HG03520 (cell line): Measurements from ENCODE around the gene LPA.
A peak's percentile ranks its signal among the peaks of the same experiment; 100 is the strongest.
"Not testable (repeated sequence)": the region's sequence is repeated elsewhere in the genome, so short reads cannot be mapped to it uniquely, and the experiment has no call there.

Source experiments
- ATAC-seq: cut with Tn5 transposase; IDR thresholded peaks from one replicate; pipeline ENCODE4 v1.9.1; 2021; ENCODE audit warnings: mild to moderate bottlenecking, moderate library complexity; ENCODE audit not compliant: unreplicated experiment

LPA gene

DNA sequence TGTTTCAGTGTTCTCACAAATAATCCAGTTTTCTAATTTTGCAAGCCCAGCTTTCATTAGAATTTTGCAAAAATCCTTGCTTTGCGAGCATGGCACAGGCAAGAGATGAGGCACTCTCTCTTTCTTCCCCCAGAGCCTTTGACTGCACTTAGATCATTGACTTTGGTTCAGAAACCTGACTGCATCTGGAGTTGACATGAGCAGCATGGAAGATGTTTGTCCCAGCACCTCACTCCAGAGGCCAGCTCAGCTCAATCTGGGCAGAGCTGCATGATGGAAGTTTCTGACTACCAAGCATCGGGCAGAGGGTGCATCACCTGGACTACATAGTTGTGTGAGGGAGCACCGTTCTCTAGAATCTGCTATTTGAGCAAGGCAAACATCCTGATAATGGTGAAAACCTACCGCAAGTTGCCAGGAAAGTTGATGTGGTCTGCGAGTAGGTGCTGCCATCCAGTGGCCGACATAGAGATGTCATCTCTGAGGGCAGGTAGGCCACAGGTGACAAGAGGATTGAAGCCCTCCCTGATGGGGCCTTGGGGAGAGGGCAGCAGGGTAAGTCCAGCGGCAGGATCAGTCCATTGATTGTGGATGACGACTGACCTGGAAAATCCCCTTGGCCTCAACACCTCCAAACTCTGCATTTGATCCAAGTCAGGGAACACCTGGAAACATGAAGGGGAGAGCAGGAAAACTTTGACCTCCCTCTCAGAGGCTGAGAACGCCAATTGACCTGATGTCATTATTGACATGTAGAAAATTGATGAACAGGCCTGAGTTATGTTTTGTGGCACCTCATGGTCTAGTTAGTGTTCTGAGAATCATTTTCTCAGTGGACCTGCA lies 3.8 kb upstream of the LPA start:
- ATAC-seq = peak; percentile 82

DNA sequence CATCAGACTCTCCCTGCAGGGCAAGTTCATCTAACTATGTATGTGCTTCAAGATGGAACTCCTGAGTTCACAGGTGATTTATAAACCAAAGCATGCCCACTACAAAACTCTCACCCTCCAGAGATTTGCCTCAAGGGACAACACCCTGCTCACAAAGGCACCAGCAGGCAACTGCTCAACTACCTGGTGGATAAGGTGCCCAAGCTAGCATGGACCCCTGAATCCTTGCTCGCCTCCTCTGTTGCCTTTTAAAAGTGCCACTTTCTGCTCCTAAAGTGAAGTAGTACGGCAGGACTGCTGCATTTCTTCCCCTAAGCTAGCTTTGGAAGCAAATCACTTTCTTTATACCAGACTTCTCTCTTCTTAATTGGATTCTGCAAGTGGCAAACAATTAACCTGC lies 1.2 kb downstream of the LPA start:
- ATAC-seq = no peak

DNA sequence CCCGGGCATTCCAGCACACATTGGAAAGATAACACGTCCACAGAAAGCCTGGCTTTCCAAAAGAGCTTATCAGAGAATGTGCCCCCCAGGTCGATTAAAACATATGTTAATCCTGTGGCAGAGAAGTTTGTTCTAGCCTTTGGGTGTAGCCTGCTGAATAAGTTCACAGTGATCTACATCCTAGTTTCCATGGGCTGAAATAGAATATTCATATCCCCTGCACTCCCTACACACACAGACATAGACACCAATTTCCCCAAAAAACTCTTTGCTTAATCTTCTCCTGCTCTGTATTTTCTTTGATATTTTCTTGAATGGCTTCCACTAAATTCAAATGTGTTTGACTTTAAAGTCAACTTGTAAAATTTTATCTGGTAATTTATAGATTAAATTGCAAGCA lies 1.6 kb downstream of the LPA start:
- no peak for ATAC-seq

DNA sequence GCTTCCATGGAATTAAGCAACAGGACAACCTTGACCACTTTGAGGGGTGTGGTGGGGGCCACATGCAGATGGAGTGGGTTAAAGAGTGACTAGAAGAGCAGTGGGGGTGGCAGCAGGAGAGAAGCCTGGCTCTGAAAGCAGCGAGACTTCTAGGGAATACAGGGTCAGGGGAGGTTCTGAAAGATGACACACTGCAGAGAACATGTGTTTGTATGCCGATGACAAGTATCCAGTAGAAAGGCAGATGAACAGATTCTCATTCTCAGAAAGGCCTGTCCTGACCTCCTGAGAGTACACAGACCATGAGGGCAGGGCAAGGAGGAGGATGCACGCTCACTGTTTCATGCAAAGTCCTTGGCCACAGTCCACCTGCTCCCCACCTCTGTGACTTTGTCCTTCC lies 2.9 kb downstream of the LPA start:
- ATAC-seq = no peak

GRCh38 chr6:160659562-160659961 lies 4.5 kb downstream of the LPA start:
- no peak for ATAC-seq

GRCh38 chr6:160634706-160635105 lies 29.4 kb downstream of the LPA start:
- no peak for ATAC-seq

DNA sequence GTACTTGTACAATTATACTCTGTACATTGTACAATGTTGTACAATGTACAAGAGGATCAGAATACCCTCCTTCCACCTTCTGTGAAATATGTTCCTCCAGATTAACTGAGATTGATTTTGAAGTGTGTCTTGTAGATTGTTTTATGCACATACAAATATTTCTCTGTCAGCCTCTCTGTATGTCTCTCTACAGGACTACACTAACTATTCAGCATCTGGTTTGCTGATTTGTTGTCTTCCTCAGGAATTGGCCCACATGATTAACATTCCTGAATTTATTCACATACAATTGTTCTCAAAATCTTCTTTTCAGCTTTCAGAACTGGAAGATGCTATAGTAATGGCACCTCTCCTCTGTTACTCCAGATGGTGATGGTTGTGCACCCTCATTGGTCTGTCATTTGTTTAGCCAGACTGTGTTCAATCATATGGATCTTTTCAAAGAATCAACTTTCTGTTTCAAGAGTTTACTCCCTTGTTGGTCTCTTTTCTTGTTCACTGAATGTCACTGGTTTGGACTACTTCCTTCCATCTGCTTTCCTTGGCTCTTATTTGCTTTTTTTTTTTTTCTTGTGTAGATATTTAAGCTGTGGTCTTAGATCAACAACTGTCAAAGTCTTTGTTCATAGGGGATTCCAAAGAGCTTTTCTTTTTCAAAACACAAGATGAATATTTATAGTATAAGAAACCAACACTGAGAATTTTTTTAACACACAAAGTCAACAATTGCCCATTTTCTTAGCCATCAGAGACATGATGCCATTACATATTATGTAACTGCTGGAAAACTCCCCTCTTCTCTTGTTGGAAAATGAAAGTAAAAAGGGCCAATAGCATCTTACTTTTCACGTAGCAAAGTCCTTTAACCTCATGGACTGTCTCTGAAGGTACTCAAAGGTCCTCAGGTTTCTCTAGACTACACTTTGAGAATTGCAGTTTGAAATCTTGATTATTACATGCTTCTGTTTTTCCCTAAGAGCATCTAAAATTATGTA lies 67.9 kb downstream of the LPA start:
- no peak for ATAC-seq

GRCh38 chr6:160595297-160595696 lies 68.8 kb downstream of the LPA start:
- ATAC-seq = not testable (repeated sequence)

DNA sequence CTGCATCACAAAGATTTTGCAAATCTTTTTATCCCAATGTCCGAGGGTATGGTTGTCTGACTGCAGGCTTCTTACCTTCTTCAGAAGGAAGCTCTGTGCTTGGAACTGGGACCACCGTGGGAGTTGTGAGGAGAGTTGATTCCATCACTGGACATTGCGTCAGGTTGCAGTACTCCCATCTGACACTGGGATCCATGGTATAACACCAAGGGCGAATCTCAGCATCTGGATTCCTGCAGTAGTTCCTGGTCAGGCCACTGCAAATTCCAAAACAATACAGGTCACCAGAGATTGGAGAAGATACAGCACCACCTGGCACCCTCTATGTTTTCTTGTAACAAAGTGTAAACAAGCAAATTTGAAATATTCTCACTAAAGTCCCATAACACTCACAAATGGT lies 77.7 kb downstream of the LPA start:
- no peak for ATAC-seq

DNA sequence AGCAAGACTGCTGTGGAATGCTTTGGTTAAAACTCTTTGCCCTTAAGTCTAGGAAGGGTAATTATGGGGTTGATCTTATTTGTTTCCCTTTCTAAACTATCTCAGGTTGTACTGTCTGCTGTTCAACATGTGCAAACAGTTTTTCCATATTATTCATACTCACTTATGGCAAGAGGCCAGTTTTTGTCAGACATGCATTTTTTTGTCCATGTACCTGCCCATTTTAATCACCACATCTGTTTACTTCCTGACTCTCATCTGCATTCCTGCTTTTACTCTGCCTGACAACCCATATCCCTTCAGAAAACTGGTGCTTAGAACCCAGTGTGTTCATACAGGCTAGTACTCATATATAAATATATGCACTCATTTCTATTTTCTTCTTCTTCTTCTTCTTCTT lies 80.3 kb downstream of the LPA start:
- no peak for ATAC-seq

- ATAC-seq = no peak
These were observed 82.7 kb downstream of the LPA start for GRCh38 chr6:160581406-160581805.

- ATAC-seq = not testable (repeated sequence)
These were observed 85.6 kb downstream of the LPA start for GRCh38 chr6:160578515-160578914.

DNA sequence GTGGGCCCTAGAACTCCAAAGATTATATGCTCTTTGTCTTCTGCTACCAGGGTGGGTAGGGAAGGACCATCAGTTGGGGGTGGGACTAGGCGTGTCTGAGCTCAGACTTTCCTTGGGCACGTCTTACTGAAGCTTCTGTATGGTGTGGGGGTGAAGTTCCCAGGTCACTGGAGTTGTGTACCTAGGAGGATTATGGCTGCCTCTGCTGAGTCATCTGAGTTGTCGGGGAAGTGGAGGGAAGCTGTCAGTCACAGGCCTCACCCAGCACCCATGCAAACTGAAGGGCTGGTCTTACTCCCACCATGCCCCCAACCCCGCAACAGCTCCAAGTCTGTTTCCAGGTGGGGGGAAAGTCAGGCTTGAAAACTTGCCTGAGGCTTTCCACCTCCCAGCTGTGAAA lies 90.1 kb downstream of the LPA start:
- ATAC-seq = no peak

DNA sequence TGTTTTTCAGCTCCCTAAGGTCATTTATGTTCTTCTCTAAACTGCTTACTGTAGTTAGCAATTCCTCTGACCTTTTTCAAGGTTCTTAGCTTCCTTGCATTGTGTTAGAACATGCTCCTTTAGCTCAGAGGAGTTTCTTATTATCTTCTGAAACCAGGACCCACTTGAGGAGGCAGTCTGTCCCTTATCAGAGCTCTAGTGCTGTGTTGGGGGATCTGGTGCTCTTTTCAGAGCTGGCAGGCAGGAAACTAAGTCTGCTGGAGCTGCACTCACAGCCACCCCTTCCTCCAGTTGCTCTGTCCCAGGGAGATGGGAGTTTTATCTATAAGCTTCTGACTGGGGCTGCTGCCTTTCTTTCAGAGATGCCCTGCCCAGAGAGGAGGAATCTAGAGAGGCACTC lies 92.9 kb downstream of the LPA start:
- ATAC-seq = not testable (repeated sequence)

DNA sequence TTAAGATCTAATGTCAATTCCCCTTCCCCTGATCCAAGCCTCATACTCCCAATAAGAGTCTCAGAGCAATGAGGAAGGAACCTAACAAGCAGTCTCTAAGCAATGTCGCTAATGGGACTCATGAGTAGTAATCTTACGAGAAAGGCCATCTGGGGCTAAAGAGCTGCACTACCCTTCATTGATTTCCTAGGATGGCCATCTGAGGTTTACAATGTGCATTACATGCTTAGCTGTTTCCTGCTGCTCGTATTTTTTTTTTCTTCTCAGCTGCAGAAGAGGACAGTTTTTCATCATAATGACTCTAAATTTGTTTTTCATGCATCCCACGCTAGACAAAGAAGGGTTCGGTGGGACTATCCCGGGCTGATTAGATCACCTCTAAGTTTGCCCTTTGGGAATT lies 119.3 kb downstream of the LPA start:
- ATAC-seq = no peak

- no peak for ATAC-seq
These were observed 128.8 kb downstream of the LPA start for GRCh38 chr6:160535270-160535669.

- peak; percentile 72 for ATAC-seq
These were observed 129.9 kb downstream of the LPA start for GRCh38 chr6:160534050-160534696.

DNA sequence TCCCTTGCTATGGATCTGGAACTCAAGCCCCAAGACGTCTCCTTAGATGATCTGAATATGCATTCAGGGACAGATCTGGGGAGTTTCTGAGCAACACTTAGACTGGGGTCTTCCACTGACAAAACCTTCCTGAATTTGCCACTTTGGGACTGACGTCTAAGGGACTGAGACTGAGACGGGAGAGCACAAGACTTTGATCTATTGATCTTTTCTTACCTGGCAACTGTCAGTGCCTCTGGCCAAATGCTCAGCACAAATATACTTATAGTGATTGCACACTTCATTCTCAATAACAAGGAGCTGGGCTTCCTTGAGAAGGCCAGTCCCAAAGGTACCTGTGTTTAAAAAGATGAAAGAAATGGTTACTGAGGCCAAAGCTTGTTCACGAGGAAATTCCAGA lies 131.8 kb downstream of the LPA start:
- ATAC-seq = no peak

DNA sequence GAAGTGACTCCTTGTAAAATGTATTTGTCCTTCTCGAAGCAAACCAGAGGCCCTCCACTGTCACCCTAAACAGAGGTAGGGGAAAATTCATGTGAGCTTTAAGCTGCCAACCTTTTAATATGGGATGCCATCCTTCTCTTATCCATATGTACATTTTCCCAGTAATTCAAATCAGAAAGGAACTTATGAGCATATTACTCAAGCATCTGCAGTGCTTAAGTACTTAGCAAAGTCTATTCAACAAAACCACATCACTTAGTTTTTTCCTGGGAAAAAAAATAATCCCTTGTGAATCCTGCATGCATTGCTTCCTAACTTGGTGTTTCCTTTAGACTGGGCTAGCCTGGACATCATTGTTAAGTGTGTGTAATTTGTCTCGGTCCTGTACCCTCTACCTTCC lies 132.2 kb downstream of the LPA start:
- no peak for ATAC-seq

DNA sequence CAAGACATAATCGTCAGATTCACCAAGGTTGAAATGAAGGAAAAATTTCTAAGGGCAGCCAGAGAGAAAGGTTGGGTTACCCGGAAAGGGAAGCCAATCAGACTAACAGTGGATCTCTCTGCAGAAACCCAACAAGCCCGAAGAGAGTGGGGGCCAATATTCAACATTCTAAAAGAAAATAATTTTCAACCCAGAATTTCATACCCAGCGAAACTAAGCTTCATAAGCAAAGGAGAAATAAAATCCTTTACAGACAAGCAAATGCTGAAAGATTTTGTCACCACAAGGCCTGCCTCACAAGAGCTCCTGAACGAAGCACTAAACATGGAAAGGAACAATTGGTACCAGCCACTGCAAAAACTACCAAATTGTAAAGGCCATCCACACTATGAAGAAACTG lies 134.6 kb downstream of the LPA start:
- ATAC-seq = not testable (repeated sequence)

DNA sequence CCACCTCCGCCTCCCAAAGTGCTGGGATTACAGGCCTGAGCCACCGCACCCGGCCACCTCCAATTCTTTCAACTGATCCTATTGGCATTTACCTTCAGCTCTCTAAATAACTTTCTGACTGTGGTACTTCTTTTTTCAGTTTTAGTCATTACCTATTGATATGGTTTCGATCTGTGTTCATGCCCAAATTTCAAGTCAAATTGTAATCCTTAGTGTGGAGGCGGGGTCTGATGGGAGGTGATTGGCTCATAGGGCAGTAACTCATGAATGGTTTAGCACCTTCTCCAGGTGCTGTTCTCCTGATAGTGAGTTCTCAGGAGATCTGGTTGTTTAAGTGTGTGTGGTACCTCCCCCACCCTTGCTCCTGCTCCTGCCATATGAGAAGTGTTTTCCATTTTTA lies 140.9 kb downstream of the LPA start:
- peak; percentile 33 for ATAC-seq
